Panc1 (cell line): ENCODE measurements around the gene UPB1.

Source experiments
- CTCF ChIP-seq: fragments of 450-650 bp; IDR thresholded peaks from 2 replicates; pipeline ENCODE4 v1.5.1; 2017; ENCODE audit warnings: mild to moderate bottlenecking
- POLR2AphosphoS5 ChIP-seq: IDR thresholded peaks from 2 replicates; pipeline ENCODE4 v1.6.1; 2012; ENCODE audit warnings: mild to moderate bottlenecking, low read depth, low read length, moderate library complexity

DNA sequence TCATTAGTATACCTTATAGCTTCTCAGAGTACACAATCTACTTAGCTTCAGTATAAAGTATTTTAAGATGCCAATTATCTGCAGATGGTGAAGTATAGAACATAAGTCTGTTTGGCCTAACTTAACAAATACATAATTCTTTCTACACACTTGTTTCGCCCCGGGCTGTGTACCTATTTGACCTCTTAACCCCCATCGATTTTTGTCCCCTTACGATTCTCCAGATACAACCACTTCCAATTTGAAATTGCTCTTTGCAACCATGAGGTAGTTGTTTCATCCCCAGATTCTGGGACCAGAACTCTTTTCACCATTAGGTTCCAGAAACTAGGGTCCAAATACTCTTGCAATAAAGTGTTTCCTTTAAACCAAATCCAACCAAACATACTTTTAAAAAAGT, 10.0 kb upstream of the UPB1 start:
- no peak for TF ChIP-seq CTCF
- no peak for TF ChIP-seq POLR2AphosphoS5
